8988T (cell line): Measurements from ENCODE around the gene SCLT1.

ENCODE experiments used
- DNase-seq: peaks from one replicate; pipeline ENCODE4 v3.0.0; 2011

The SCLT1 gene

DNA sequence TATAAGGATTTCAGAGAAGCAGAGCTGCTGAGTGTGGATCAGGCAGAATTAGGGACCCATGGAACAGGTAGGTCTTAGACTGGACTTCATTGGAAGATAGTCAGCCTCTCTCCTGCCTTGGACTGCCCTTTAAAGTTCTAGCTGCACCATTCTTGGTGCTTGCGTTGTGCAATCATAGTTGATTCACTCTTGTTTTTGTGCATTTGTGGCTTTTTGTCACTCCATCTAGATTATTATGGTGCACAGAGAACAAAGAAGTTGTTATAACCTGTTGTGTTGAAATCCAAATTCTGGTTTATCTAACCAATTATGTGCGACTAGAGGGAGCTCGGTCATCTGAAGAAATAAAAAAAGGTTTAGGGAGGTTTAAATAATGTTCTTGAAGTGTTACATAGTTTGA lies 224.6 kb downstream of the SCLT1 start:
- no peak for DNase-seq

- DNase-seq, result no peak
These were observed 226.6 kb downstream of the SCLT1 start for GRCh38 chr4:128866691-128867090.

- DNase-seq, result no peak
These were observed 227.1 kb downstream of the SCLT1 start for GRCh38 chr4:128866269-128866668.

DNA sequence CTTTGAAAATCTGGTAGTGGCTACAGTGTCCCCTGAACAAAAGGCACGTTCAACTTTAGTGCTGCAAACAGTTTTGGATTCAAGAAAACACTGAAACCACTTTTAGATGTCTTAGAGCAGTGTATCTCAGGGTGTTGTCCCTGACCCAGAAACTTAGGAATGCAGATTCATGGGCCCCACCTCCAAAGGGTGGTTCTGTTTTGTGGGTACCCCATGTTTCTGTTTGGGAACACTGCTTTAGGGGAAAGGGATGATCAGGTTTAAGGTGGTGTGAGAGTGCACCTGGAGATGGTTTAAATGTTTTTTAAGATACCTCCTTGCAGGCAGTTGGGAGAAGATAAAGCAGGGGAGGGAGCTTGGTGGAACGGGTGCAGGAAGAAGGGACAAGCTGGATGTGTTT lies 228.2 kb downstream of the SCLT1 start:
- DNase-seq, result no peak

DNA sequence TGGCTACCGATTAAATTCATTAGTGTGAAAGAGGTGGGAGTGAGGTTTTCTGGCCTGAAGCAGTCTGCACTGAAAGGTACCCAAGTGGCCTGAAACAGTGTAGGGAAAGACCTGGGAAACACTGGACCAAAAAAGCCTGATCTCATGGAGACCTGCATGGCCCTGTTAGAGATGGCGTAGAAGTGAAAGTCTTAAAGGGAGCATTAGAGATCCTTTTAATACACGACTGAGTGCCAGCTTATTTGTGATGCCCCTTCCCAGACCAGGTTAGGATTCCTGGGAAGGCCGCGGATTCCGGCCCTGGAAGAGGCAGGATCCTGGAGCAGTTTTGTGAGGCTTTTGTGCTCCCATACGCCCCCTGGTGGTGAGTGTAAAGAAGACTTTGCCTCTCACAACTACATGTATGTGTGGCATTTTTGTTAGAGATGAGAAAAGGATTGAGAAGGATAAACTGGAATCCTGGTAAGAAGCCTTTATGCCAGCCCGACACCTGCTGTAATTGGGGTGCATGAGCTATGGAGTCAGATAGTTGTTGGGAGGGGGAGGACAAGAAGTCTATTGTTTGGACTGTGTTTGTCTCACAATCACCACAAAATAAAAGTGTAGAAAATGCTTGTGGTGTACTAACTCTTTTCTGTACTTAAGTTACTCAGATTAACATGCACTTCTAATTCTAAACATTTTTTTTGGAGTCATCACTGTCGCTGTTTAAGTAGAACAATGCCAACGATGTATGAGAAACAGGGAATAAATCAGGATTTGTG lies 229.8 kb downstream of the SCLT1 start:
- peak; percentile 33 for DNase-seq

DNA sequence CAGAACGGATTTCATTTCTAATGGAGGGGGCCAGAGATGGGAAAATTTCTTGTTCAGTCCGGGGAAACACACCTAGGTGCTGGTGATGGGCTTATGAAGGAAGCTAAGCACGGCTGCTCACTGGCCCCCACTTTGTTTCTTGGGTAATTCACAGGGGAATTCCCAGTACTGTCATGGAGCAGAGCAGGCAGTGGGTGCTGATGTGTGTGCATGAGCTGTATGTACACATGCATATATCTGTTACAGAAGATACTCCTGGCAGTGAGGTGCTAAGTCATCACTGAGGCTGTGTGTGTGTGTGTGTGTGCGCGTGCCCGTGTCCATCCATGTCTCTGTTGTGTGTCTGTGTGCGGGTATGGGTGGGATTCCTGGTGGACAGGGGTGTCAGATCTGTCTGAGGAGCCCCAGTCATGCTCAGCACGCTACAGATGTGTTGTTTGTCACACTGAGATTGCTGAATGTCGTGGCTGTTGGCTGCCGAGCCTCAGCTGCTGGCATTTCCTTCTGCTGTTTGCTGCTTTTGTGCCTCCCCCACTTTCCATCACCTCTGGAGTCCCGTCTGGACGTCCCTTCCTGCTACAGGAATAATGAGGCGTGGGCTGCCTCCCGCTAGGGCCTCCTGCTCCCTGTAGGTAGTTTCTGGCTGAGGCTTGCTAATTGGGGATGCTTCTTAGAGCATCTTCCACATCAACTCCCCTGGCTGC lies 230.6 kb downstream of the SCLT1 start:
- DNase-seq, result no peak

DNA sequence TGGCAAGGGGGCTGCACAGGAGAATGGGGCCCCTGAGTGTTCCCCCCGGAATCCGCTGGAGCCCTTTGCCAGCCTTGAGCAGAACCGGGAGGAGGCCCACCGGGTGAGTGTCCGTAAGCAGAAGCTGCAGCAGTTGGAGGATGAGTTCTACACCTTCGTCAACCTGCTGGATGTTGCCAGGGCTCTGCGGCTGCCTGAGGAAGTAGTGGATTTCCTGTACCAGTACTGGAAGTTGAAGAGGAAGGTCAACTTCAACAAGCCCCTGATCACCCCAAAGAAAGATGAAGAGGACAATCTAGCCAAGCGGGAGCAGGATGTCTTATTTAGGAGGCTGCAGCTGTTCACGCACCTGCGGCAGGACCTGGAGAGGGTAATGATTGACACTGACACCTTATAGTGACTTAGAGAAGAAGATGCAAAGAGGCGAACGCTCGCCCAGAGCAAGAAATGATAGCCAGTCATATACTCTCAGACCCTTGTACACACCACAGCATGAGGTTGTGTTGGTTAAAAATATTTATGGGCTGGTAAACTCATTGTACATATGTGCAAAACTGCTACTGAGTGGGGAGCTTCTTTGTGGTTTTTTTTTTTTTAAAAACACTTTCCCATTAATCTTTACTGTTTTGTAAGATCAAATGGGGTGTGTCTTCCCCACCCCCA lies 231.4 kb downstream of the SCLT1 start:
- no peak for DNase-seq

DNA sequence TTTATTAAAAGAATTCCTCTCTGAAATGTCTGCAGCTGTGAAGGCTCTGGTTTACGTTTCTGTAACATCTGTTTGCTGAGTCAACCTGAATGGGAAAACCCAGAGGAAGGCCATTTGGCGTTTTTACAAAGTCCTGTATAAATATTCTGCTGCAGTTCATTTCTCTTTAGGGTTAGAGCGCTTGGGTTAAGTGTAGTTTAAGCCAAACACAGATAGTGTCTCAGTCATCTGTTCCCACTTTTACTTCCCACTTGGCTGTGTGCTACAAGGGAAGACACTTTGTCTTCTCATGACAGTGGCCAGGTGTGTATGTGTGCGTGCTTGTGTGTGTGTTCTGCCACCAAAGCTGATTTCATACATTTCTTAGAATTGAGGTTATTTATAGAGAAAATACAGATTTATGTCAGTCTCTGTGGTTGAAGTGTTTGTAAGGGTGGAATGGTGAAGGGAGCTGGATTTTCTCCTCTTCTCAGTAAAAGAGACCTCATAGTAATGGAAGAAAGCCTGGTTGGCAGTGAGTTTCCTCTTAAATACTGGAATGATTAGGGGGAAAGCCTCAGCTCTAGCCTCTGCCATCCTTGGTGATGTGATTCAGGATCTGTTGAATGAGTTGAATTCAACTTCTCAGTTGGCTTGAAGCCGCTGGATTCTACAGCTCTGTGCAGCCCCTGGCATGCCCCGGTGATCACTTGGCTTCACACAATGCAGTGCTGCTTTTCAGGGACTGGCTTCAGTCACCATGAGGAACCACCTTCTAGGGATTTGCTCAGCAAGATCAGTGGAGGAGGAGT lies 233.3 kb downstream of the SCLT1 start:
- DNase-seq, result no peak

GRCh38 chr4:128858879-128859671 lies 234.3 kb downstream of the SCLT1 start:
- no peak for DNase-seq

DNA sequence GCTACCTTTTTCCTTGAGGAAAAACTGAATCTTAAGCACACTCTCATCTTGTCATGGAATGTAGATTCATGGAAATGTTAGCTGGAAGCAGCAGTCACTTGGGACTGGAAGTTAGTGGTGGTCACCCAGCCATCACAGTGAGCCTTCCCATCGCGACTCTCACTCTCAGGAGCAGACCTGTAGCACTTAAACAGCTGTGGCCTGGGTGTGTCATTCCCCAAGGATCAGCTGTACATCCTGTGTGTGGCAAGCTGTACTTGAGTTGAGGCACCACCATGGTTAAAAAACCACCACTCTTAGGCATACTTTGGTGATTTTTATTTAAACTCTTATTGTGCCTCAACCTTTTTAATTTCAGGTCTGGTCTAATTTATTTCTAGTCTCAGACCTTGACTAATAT lies 237.1 kb downstream of the SCLT1 start:
- no peak for DNase-seq

DNA sequence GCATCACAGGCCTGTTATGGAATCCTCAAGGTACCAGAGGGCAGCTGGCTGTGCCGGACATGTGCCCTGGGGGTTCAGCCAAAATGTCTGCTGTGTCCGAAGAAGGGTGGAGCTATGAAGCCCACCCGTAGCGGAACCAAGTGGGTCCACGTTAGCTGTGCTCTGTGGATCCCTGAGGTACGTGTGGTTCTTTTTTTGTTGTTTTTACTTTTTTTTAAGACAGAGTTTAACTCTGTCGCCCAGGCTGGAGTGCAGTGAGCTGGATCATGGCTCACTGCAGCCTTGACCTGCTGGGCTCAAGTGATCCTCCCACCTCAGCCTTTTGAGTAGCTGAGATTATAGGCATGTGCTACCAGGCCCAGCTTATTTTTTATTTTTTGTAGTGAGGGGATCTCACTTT lies 237.7 kb downstream of the SCLT1 start:
- no peak for DNase-seq

- DNase-seq, result no peak
These were observed 238.9 kb downstream of the SCLT1 start for GRCh38 chr4:128854433-128854832.

DNA sequence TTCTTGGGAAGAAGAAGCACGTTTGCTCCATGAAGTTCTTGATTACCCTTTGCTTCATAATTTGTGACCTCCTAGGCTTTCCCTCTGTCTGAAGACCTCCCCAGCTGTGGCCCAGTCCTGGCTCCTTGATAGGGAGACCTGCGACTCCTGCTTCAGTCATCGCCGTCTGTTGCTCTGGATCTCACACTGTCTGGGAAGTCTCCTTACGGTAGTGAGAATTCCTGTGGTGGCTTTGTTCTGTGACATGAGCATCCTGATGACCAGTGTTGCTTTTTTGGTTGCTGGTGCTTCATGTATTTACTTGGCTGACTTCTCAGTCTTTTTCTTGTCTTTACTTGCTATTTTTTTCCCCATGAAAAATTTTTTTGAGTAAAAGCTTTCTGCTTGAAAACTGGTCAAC lies 239.6 kb downstream of the SCLT1 start:
- no peak for DNase-seq

DNA sequence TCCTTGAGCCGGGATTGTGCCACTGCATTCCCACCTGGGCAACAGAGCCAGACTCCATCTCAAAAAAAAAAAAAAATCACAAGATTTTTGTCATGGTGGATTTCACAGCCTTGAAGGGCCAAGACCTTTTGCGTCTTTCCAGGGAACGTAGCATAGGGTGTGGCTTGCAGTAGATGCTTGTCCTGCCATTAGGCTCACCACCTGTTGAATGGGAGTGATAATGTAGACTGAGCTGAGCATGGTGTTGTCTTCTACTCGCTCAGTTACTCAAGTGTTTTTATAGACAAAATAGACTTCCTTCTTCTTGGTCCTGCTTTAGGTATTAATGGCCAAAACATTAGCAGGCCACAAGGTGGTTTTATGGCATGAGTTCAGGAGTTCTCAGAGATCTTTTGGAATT lies 243.1 kb downstream of the SCLT1 start:
- DNase-seq, result no peak

DNA sequence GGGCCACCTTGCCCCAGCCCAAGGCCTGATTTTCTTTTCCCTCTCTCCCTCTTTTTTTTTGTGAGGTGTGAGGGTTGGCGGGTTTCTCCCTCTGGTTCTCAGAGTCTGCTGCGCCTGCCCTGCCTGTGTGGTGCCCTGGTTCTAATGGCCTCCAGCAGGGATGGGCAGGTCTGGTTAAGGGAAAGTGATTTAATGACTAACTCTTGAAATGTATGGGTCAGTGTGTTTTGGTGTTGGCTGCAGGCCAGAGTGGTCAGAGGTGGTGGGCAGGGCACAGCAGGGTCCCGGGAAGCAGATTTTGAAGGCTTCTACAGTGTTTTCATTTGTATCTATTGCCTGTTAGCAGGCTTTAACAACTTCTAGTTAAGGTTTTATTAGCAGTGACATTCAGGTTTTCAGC lies 244.9 kb downstream of the SCLT1 start:
- no peak for DNase-seq

DNA sequence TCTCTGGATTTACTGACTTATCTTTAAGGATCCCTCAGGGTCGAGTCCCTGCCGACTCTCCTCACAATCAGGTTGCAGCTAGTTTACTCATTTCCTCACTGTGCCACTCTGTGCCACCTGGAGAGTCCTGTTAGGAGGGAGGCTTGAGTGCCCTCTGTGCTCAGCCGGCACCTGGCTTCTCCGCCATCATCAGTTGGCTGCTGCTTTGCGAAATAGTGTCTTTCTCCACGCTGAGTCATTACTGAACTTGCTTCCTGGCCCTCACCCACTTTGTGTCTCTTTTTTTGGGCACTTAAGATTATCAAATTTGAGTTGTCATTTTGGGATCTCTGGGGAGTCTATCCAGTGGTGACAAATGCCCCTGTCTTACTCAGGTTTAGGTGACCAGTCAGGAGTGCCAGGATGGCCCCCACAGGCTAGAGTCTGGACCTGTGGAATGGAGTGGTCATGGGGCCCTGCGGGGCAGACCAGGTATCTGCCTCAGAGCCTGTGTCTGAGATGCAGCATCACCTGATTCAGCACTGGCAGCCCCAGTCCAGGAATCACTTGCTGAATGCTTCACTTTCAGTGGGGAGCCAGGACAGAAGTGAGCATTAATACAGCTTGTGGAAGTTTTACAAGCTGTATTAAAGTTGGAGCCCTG lies 246.1 kb downstream of the SCLT1 start:
- no peak for DNase-seq

GRCh38 chr4:128846063-128846462 lies 247.3 kb downstream of the SCLT1 start:
- DNase-seq, result no peak

GRCh38 chr4:128844931-128845330 lies 248.4 kb downstream of the SCLT1 start:
- DNase-seq, result no peak

GRCh38 chr4:128841402-128841801 lies 251.9 kb downstream of the SCLT1 start:
- DNase-seq, result no peak

GRCh38 chr4:128840711-128841318 lies 252.5 kb downstream of the SCLT1 start:
- no peak for DNase-seq

DNA sequence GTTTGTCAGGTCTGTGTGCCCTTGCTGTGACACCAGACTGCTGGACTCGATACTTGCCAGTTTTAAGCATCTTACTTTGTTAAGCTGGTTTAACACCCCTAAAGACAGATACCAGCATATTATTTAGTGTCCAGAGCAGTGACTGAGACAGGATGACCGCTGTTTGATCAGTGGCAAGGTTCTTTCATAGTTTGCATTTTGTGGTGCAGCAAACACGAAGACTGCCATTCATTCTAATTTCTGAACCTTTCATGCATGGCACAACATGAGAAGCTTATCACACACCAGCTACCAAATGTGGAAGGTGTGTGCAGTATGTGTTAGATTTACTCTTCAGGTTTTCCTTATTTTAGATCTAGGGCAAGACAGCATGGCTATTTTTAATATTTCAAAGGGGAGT lies 255.7 kb downstream of the SCLT1 start:
- DNase-seq, result no peak
